Left hindlimb (tissue), 1 donor: ENCODE measurements around the gene BHMT2.

ENCODE experiments used
- DNase-seq: peaks from one replicate; pipeline ENCODE4 v3.0.0-alpha.2; 2018

Gene BHMT2

GRCh38 chr5:79124607-79125006, 55.0 kb downstream of the BHMT2 start:
- DNase-seq, result no peak

GRCh38 chr5:79130781-79131180, 61.2 kb downstream of the BHMT2 start:
- DNase-seq, result no peak

DNA sequence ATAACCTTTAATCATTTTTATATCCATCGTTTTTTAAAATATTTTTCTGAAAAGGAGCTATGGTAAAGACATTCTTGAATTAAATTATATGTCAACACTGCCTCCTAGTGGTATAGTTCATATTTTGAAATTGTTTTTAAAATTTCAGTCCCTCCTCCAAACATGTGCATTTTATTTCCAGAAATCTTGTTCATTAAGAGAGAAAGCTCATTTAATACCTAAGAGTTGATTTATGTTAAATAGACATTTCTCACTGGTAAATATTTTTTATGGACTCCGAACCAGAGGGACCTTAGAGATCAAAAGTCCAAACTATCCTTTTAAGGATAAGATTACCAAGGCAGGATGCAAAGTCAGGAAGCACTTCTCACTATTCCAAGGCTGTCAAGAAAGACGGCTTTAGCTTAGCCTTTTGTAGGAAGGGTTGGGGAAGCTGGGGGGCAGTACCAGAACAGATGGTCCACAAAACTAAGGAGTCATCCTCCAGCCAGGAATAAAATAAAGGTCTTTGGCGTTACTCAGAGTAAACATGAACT, 63.6 kb downstream of the BHMT2 start:
- no peak for DNase-seq

GRCh38 chr5:79133657-79134451, 64.3 kb downstream of the BHMT2 start:
- DNase-seq, result peak; percentile 76

GRCh38 chr5:79135790-79136553, 66.4 kb downstream of the BHMT2 start:
- no peak for DNase-seq

DNA sequence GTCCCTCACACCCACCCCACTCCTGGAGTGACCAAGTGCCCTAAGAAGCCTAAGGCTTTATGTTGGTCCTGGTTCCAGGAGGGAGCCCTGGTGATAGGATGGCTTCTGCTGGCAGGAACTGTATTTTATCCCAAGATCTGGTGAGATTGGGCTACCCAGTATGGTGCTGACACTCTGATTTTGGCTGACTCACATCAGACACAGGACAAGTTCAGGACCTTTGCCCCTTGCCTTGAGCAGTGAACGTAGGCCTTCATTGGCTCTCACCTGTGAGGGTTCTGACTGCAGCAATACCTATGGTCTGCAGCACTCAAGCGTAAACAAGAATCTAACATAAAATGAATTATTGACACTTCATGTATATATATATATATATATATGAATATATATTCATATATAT, 67.1 kb downstream of the BHMT2 start:
- no peak for DNase-seq
